ENCODE results near the gene SCPEP1.
A peak's percentile ranks its signal among the peaks of the same experiment; 100 is the strongest.

The SCPEP1 gene

GRCh38 chr17:57004944-57005579 is 27.1 kb downstream of the SCPEP1 start:
- peak; percentile 24; the same call in 1 of the 2 replicates for TF ChIP-seq CTCF (IDR thresholded peaks at IDR 0.05; ENCODE audit: borderline replicate concordance, insufficient read depth, low read depth, low read length)
- H3K4me3 ChIP-seq (ENCODE audit: low read depth, low read length) = peak overlapping the region; percentile 11

GRCh38 chr17:57006040-57006439 is 28.1 kb downstream of the SCPEP1 start:
- no peak for TF ChIP-seq CTCF (IDR thresholded peaks at IDR 0.05; ENCODE audit: borderline replicate concordance, insufficient read depth, low read depth, low read length)
- H3K4me3 ChIP-seq (ENCODE audit: low read depth, low read length) = no peak overlapping the region

GRCh38 chr17:57008958-57009357 is 31.0 kb downstream of the SCPEP1 start:
- no peak for TF ChIP-seq CTCF (IDR thresholded peaks at IDR 0.05; ENCODE audit: borderline replicate concordance, insufficient read depth, low read depth, low read length)
- H3K4me3 ChIP-seq (ENCODE audit: low read depth, low read length) = no peak overlapping the region

- peak; percentile 84 for TF ChIP-seq CTCF (IDR thresholded peaks at IDR 0.05; ENCODE audit: borderline replicate concordance, insufficient read depth, low read depth, low read length)
- H3K4me3 ChIP-seq (ENCODE audit: low read depth, low read length) = peak overlapping the region; percentile 5
Observed at GRCh38 chr17:57009737-57010445, 32.0 kb downstream of the SCPEP1 start.

GRCh38 chr17:57010487-57010886 is 32.6 kb downstream of the SCPEP1 start:
- no peak overlapping the region for H3K4me3 ChIP-seq (ENCODE audit: low read depth, low read length)
- TF ChIP-seq CTCF (IDR thresholded peaks at IDR 0.05; ENCODE audit: borderline replicate concordance, insufficient read depth, low read depth, low read length) = no peak

- H3K4me3 ChIP-seq (ENCODE audit: low read depth, low read length) = no peak overlapping the region
- no peak for TF ChIP-seq CTCF (IDR thresholded peaks at IDR 0.05; ENCODE audit: borderline replicate concordance, insufficient read depth, low read depth, low read length)
Observed at GRCh38 chr17:57011491-57012015, 33.6 kb downstream of the SCPEP1 start.
